Neuronal stem cell (in vitro differentiated cells): Measurements from ENCODE around the gene ADCY9.
A peak's percentile ranks its signal among the peaks of the same experiment; 100 is the strongest.

ENCODE experiments used
- DNase-seq: peaks from one replicate; pipeline ENCODE4 v3.0.0-alpha.2; 2013; ENCODE audit warnings: low spot score
- H2AFZ ChIP-seq: one replicate; pipeline ENCODE4 v1.6.1; 2013; ENCODE audit warnings: mild to moderate bottlenecking, low read length, inconsistent platforms
- H2AK5ac ChIP-seq: 2 replicates; pipeline ENCODE4 v1.6.1; 2013; ENCODE audit warnings: low read depth, mild to moderate bottlenecking, inconsistent platforms, low read length, moderate library complexity, mixed read lengths
- H2BK120ac ChIP-seq: 2 replicates; pipeline ENCODE4 v1.6.1; 2013; ENCODE audit warnings: low read depth, mild to moderate bottlenecking, inconsistent platforms, low read length, moderate library complexity, mixed read lengths
- H2BK12ac ChIP-seq: one replicate; pipeline ENCODE4 v1.6.1; 2013; ENCODE audit warnings: low read length, inconsistent platforms
- H2BK15ac ChIP-seq: 2 replicates; pipeline ENCODE4 v1.6.1; 2013; ENCODE audit warnings: mild to moderate bottlenecking, low read length, inconsistent platforms, mixed read lengths
- H2BK5ac ChIP-seq: one replicate; pipeline ENCODE4 v1.6.1; 2013; ENCODE audit warnings: inconsistent platforms, mild to moderate bottlenecking, low read length, moderate library complexity
- H3K14ac ChIP-seq: one replicate; pipeline ENCODE4 v1.6.1; 2013; ENCODE audit warnings: low read length, inconsistent platforms
- H3K18ac ChIP-seq: 2 replicates; pipeline ENCODE4 v1.6.1; 2013; ENCODE audit warnings: low read length, inconsistent platforms
- H3K23ac ChIP-seq: 2 replicates; pipeline ENCODE4 v1.6.1; 2013; ENCODE audit warnings: low read depth, mild to moderate bottlenecking, mixed read lengths, low read length, inconsistent platforms; ENCODE audit not compliant: poor library complexity
- H3K27ac ChIP-seq: replicated peaks from 3 replicates; pipeline ENCODE4 v1.5.1; 2013; ENCODE audit warnings: low read length, inconsistent platforms
- H3K27me3 ChIP-seq, 3 experiments: 2 replicates each; pipeline ENCODE4 v1.6.1; 2013; ENCODE audit warnings: low read length in 3 of 3, mild to moderate bottlenecking in 2 of 3, inconsistent platforms in 1 of 3, low read depth in 1 of 3, mixed read lengths in 1 of 3, moderate library complexity in 1 of 3; ENCODE audit not compliant: control insufficient read depth in 3 of 3, insufficient read depth in 3 of 3
- H3K36me3 ChIP-seq, 2 donors: replicated peaks in 1 of 2; 2 replicates each; pipeline ENCODE4 v1.6.1; 2013; ENCODE audit warnings: low read length in 2 of 2; ENCODE audit not compliant: control insufficient read depth in 2 of 2, insufficient read depth in 2 of 2
- H3K4ac ChIP-seq: 2 replicates; pipeline ENCODE4 v1.6.1; 2013; ENCODE audit warnings: inconsistent platforms, mild to moderate bottlenecking, low read length, moderate library complexity
- H3K4me1 ChIP-seq, 2 donors: 1 replicate in 1 of 2; 2 replicates in 1 of 2; pipeline ENCODE4 v1.6.1; 2013; ENCODE audit warnings: low read length in 2 of 2, low read depth in 1 of 2; ENCODE audit not compliant: control insufficient read depth in 2 of 2, insufficient read depth in 1 of 2
- H3K4me2 ChIP-seq: one replicate; pipeline ENCODE4 v1.6.1; 2013; ENCODE audit warnings: mild to moderate bottlenecking, low read length, inconsistent platforms; ENCODE audit not compliant: insufficient read depth, poor library complexity, severe bottlenecking
- H3K4me3 ChIP-seq, 2 donors: 2 replicates each; pipeline ENCODE4 v1.5.1; 2013; ENCODE audit warnings: low read length in 2 of 2, mild to moderate bottlenecking in 2 of 2, inconsistent platforms in 1 of 2, moderate library complexity in 1 of 2
- H3K79me1 ChIP-seq: one replicate; pipeline ENCODE4 v1.6.1; 2013; ENCODE audit warnings: low read depth, mild to moderate bottlenecking, inconsistent platforms, low read length, moderate library complexity
- H3K9ac ChIP-seq: one replicate; pipeline ENCODE4 v1.6.1; 2013; ENCODE audit warnings: mild to moderate bottlenecking, low read depth, low read length, inconsistent platforms; ENCODE audit not compliant: poor library complexity
- H3K9me3 ChIP-seq, 2 donors: replicated peaks in 1 of 2; 2 replicates each; pipeline versions ENCODE3 to v1.6.1; 2013; ENCODE audit warnings: low read length in 2 of 2, mild to moderate bottlenecking in 2 of 2, inconsistent platforms in 1 of 2, low read depth in 1 of 2, mixed read lengths in 1 of 2, moderate library complexity in 1 of 2; ENCODE audit not compliant: control insufficient read depth in 2 of 2, insufficient read depth in 1 of 2
- H4K8ac ChIP-seq: one replicate; pipeline ENCODE4 v1.6.1; 2013; ENCODE audit warnings: low read depth, mild to moderate bottlenecking, inconsistent platforms, low read length, moderate library complexity
- H4K91ac ChIP-seq: one replicate; pipeline ENCODE4 v1.6.1; 2013; ENCODE audit warnings: low read length, low read depth, mild to moderate bottlenecking, inconsistent platforms; ENCODE audit not compliant: poor library complexity
- WGBS, 2 donors: extraction: QIAGEN DNeasy Blood & Tissue Kit; methylation state at CpG; one replicate each; pipeline ENCODE4 v1.1.7; 2013; ENCODE audit warnings: missing lambda C conversion rate in 2 of 2, mixed read lengths in 1 of 2; ENCODE audit not compliant: insufficient read length in 2 of 2, insufficient replicate concordance in 1 of 2; ENCODE audit errors: extremely low coverage in 2 of 2; 5-methylcytosine and 5-hydroxymethylcytosine counted together

The ADCY9 gene

GRCh38 chr16:3949946-3950342 is 166.3 kb downstream of the ADCY9 start:
- no peak overlapping the region for H3K18ac ChIP-seq
- no peak overlapping the region for H3K27ac ChIP-seq
- WGBS, 2 donors = no CpG with 5 or more reads among the region's 9 CpGs

GRCh38 chr16:3949287-3949686 is 167.0 kb downstream of the ADCY9 start:
- Histone ChIP-seq H3K18ac (peak overlapping the region; percentile 72), H2AFZ (peak overlapping the region; percentile 64), H3K4ac (no peak overlapping the region), H4K91ac (no peak overlapping the region), H3K79me1 (no peaks in the 10 kb centered on the region), H2BK120ac (no peak overlapping the region), H3K4me3 (no peak overlapping the region), H4K8ac (no peak overlapping the region), H2BK15ac (peak overlapping the region; percentile 73), H2BK12ac (peak overlapping the region; percentile 65), H3K27me3 (peaks cover 0 to 3% (median 0%) of the 10 kb centered on the region in 3 experiments), H3K9me3 (no peaks in the 10 kb centered on the region), H3K36me3 (no peaks in the 10 kb centered on the region), H3K14ac (no peak overlapping the region), H2AK5ac (peak overlapping the region; percentile 89), H3K4me2 (no peak overlapping the region), H3K4me1 (peaks cover 5 to 9% of the 10 kb centered on the region in 2 donors), H3K27ac (no peak overlapping the region), H2BK5ac (no peak overlapping the region), H3K23ac (no peak overlapping the region), H3K9ac (no peak overlapping the region)
- WGBS, 2 donors = no CpG with 5 or more reads among the region's 14 CpGs
- no peak for DNase-seq

More at GRCh38 chr16:3949946-3950342, 166.3 kb downstream of the ADCY9 start:
- peak overlapping the region; percentile 77 for H4K8ac ChIP-seq
- H3K4me3 ChIP-seq = no peak overlapping the region
- peaks cover 7 to 9% of the 10 kb centered on the region in 2 donors for H3K4me1 ChIP-seq
- no peak overlapping the region for H2BK5ac ChIP-seq
- no peak for DNase-seq
- H2BK15ac ChIP-seq = no peak overlapping the region
- H2BK12ac ChIP-seq = no peak overlapping the region
- peak overlapping the region; percentile 49 for H2AFZ ChIP-seq
- H3K9ac ChIP-seq = no peak overlapping the region
- H3K27me3 ChIP-seq = peaks cover 0 to 3% (median 0%) of the 10 kb centered on the region in 3 experiments
- no peak overlapping the region for H3K23ac ChIP-seq
- H3K14ac ChIP-seq = no peak overlapping the region
- H4K91ac ChIP-seq = no peak overlapping the region
- no peaks in the 10 kb centered on the region for H3K36me3 ChIP-seq
- H3K9me3 ChIP-seq = no peaks in the 10 kb centered on the region
- H3K4me2 ChIP-seq = no peak overlapping the region
- H2BK120ac ChIP-seq = no peak overlapping the region
- H3K4ac ChIP-seq = no peak overlapping the region
- no peak overlapping the region for H2AK5ac ChIP-seq
- H3K79me1 ChIP-seq = no peaks in the 10 kb centered on the region

GRCh38 chr16:3948378-3948995 is 167.8 kb downstream of the ADCY9 start:
- peaks cover 0 to 1% of the 10 kb centered on the region in 2 donors for H3K9me3 ChIP-seq
- H3K4me2 ChIP-seq = no peak overlapping the region
- no peak overlapping the region for H3K9ac ChIP-seq
- H3K18ac ChIP-seq = no peak overlapping the region
- no peak overlapping the region for H2AFZ ChIP-seq
- no peak overlapping the region for H2BK120ac ChIP-seq
- no peak overlapping the region for H2BK5ac ChIP-seq
- no peak overlapping the region for H3K4me3 ChIP-seq
- DNase-seq = no peak
- H3K79me1 ChIP-seq = no peaks in the 10 kb centered on the region
- no peak overlapping the region for H3K4ac ChIP-seq
- H3K23ac ChIP-seq = no peak overlapping the region
- no peak overlapping the region for H3K27ac ChIP-seq
- WGBS, 2 donors = no CpG with 5 or more reads among the region's 17 CpGs
- H3K14ac ChIP-seq = no peak overlapping the region
- peaks cover 3 to 4% of the 10 kb centered on the region in 2 donors for H3K4me1 ChIP-seq
- no peak overlapping the region for H2BK12ac ChIP-seq
- no peaks in the 10 kb centered on the region for H3K27me3 ChIP-seq
- H4K8ac ChIP-seq = no peak overlapping the region
- no peaks in the 10 kb centered on the region for H3K36me3 ChIP-seq
- no peak overlapping the region for H2AK5ac ChIP-seq
- no peak overlapping the region for H4K91ac ChIP-seq
- peak overlapping the region; percentile 73 for H2BK15ac ChIP-seq

- H2BK15ac ChIP-seq = peak overlapping the region; percentile 31
- no peak overlapping the region for H3K4ac ChIP-seq
- H3K14ac ChIP-seq = no peak overlapping the region
- WGBS, 2 donors = no CpG with 5 or more reads among the region's 20 CpGs
- no peak overlapping the region for H3K27ac ChIP-seq
- H3K4me3 ChIP-seq = no peak overlapping the region
- H2BK5ac ChIP-seq = no peak overlapping the region
- no peaks in the 10 kb centered on the region for H3K27me3 ChIP-seq
- peak overlapping the region; percentile 56 for H2AK5ac ChIP-seq
- H3K18ac ChIP-seq = peak overlapping the region; percentile 29
- no peaks in the 10 kb centered on the region for H3K79me1 ChIP-seq
- no peak overlapping the region for H4K8ac ChIP-seq
- no peak overlapping the region for H3K9ac ChIP-seq
- H3K23ac ChIP-seq = no peak overlapping the region
- no peak overlapping the region for H2AFZ ChIP-seq
- peaks cover 3 to 4% of the 10 kb centered on the region in 2 donors for H3K4me1 ChIP-seq
- no peak overlapping the region for H2BK120ac ChIP-seq
- H3K4me2 ChIP-seq = no peak overlapping the region
- H3K36me3 ChIP-seq = no peaks in the 10 kb centered on the region
- no peak overlapping the region for H2BK12ac ChIP-seq
- no peak for DNase-seq
- H4K91ac ChIP-seq = peak overlapping the region; percentile 18
- peaks cover 2 to 6% of the 10 kb centered on the region in 2 donors for H3K9me3 ChIP-seq
Measured at GRCh38 chr16:3946604-3947180, 169.6 kb downstream of the ADCY9 start.
